HG02970 (cell line): ENCODE results near the gene ABHD1.

Experiments used
- ATAC-seq: cut with Tn5 transposase; IDR thresholded peaks from one replicate; pipeline ENCODE4 v1.9.1; 2021; ENCODE audit warnings: mild to moderate bottlenecking, moderate library complexity, moderate number of reproducible peaks; ENCODE audit not compliant: unreplicated experiment, low FRiP score

ABHD1 gene

DNA sequence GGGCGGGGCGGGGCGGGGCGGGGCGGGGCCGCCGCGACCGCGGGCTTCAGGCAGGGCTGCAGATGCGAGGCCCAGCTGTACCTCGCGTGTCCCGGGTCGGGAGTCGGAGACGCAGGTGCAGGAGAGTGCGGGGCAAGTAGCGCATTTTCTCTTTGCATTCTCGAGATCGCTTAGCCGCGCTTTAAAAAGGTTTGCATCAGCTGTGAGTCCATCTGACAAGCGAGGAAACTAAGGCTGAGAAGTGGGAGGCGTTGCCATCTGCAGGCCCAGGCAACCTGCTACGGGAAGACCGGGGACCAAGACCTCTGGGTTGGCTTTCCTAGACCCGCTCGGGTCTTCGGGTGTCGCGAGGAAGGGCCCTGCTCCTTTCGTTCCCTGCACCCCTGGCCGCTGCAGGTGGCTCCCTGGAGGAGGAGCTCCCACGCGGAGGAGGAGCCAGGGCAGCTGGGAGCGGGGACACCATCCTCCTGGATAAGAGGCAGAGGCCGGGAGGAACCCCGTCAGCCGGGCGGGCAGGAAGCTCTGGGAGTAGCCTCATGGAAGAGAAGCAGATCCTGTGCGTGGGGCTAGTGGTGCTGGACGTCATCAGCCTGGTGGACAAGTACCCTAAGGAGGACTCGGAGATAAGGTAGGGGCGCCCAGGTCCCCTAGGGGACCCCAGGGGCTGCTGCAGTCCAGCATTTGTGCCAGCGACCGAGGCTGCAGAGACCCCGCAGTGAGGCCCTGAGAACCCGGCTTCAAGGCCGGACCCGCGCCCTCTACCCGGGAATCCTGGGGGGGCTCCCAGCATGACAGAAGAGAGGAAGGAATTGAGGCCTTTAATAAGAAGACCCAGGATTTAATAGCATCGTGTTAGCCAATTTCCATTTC is 36.7 kb upstream of the ABHD1 start, which contains the start of gene KHK:
TSS of gene KHK (plus strand) at position 49 of the 870 bp plus-strand sequence. CDS start at position 537, 488 bp downstream.
- ATAC-seq = peak; percentile 3

DNA sequence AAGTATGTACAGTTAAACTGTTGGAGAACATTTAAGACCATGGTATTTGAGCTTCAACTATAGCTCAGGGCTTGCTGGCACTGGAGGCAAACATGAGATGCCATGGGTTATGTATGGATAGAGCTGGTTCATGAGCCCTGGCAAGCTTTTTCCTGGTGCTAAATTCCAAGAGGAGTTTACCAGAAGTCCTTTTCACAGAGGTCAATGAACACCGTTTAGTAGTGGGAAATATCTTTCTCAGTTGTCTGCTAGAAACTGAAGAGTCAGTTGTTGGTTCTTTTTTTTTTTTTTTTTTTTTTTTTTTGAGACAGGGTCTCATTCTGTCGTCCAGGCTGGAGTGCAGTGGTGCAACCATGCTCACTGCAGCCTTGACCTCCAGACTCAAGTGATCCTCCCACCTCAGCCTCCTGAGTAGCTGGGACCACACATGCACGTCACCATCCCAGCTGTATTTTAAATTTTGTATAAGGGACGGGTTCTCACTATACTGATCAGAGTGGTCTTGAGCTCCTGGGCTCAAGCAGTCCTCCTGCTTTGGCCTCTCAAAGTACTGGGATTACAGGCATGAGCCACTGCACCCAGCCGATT is 35.7 kb upstream of the ABHD1 start:
- no peak for ATAC-seq

GRCh38 chr2:27088634-27089033 is 35.0 kb upstream of the ABHD1 start:
- no peak for ATAC-seq

DNA sequence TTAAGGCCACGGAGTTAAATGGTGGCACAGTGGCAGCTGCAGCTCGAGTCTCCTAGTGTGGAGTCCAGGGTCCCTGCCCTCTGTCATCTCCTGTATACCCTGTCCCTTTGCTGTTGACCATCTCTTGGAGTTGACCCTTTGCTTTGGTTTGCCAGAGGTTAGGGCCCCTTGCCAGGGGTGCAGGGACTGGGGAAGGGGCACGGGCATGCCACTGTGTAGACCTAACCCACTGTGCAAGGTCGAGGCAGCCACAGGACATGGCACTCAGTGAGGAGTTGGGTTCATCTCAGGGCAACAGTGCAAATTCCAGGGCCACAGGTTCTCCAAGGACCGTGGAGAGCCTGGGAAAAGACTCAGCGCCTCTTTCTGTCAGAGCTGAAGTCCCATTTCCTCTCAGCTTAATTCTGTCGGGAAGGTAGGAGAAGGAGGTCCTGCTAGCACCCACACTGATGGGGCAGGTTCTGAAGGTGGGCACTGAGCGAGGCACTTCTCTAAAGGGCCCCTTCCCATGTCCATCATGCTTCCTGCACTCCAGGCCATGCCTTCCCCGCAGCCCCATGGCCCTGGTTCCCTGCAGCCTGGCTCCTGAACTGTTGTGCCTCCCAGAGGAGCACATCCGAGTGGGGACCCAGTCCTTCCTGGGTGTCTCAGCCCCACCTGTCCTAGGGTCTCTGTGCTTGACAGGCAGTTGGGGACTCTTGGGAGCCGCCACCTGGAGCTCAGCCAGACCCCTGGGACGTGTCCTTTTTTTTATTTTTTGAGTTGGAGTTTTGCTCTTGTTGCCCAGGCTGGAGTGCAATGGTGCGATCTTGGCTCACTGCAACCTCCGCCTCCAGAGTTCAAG is 34.3 kb upstream of the ABHD1 start:
- no peak for ATAC-seq

DNA sequence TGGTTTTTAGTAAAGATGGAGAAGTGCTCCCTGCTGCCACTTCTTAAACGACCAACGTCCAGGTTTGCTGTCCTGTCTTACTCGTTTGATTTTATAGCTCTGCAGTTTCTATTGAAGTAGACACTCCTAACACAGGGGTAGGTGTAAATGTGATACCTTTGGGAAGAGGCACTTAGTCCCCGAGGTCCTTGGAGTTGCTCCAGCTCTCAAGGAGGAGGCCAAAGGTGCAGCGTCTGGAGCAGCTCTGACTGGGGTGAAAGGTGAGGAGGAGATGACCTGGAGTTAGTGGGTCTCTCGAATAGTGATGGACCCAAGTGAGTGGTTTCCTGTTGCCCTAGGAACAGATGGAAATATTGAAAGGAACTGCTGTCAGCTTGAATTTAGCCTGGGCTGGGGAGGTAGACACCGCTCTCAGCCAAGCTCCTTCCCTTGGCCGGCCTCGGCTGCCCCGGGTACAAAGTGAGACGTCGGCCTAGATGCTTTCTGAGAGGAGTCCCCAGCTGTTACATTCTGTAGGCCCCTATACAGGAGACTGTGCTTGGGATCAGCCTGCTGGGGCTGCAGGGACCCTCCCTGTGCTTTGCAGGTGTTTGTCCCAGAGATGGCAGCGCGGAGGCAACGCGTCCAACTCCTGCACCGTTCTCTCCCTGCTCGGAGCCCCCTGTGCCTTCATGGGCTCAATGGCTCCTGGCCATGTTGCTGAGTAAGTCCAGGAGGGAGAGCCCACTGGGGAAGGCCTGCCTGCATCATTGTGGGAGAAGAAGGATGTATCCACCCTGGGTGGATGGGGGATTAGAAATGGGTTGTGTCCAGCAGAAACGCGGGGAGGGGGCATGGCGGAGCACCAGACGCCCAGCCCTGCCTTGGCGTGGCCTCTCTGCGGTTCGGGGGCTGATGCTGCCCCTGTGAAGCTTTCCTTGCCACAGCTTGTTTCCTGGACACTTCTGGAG is 31.6 kb upstream of the ABHD1 start:
- ATAC-seq = no peak

DNA sequence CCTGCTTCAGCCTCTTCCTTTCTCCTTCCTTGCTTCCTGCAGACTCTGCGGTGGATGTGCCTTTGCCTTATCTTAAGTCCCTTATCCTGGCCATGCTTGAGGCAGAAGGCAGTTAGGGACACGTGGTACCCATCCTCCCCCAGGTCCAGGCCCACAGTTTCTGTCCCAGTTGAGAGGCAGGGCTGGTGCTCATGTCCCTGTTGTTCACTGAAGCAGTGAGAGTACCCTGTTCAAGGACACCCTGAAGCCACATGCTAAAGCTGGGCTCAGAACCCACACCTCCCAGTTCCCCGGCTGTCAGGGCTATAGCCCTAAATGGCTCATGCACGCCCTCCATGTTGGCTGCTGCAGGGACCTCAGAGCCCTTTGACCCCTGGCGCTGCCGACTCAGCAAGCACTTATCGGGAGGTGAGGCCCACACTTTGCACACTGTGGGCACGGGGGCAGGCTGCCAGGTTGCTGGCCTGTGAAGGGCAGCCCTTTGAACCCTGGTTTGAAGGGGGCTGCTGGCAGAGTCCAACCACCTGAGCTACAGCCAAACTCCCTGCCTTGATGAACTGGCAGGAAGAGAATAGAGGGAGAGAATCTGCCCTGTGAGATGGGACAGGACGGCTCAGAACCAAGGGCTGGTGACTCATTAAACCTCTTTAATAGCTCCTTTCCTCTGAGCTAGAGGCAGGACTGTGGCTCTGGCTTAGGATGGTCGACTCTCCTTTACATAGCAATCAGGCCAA is 30.8 kb upstream of the ABHD1 start:
- ATAC-seq = no peak

GRCh38 chr2:27093430-27094352 is 29.9 kb upstream of the ABHD1 start:
- no peak for ATAC-seq

- no peak for ATAC-seq
These were observed 29.1 kb upstream of the ABHD1 start for GRCh38 chr2:27094353-27094984.

DNA sequence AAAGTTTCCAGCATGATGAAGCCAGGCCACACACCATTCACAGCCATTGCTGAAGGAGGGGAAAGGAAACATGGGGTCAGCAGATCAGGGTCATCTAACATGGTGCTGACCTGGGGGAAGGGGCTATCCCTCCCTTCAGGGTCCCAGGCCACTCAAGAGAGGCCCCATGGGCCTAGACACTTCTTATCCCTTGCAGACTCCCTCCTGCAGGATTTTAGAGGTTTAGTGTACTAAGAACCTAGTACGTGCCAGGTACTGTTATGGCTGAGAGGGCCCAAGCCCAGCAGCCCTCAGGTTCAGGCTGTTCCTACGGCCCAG is 28.2 kb upstream of the ABHD1 start:
- no peak for ATAC-seq

DNA sequence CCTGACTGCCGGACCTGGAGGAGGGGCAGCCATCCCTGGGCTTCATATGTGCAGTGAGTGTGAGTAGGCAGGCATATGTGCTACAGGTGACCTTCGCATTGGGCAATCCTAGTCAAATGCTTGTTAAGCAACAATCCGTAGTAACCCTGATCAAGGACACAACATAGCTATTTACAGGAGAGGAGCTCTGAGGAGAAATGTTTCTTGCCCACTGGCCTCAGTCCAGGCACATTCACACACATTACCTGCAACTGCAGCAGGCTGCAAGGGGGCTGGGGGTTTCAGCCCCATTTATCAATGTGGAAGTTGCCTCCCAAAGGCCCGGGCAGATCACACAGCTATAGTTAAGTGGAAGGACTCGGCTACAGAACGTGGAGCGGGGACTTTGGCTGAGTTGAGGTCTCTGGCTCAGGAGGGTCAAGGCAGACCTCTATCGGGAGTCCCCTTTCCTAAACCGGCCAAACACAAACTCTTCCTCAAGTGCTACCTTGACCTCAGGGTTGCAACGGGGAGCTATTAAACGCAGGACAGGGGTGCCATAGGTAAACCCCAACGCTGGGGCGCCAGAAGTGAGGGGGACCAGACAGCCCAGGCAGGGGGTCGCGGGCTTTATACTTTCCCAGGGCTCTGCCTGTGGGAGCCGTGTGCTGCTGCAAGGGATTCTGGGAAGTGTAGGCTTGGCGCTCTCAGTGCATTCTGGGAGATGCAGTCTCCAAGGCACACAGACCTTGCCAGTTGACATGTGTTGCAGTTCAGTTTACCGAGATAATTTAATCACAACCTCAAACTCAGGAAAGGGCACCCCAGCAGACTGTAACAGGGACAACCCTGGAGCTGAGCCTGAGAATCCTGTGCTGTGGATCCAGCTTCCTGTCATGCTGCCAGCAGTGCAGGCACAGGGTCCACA is 27.6 kb upstream of the ABHD1 start:
- ATAC-seq = no peak

- no peak for ATAC-seq
These were observed 26.8 kb upstream of the ABHD1 start for GRCh38 chr2:27096748-27097297.

GRCh38 chr2:27097341-27097740 is 26.3 kb upstream of the ABHD1 start:
- no peak for ATAC-seq

GRCh38 chr2:27099334-27099955 is 24.2 kb upstream of the ABHD1 start:
- ATAC-seq = no peak

- ATAC-seq = no peak
These were observed 23.6 kb upstream of the ABHD1 start for GRCh38 chr2:27100036-27100435.

GRCh38 chr2:27102329-27102728 is 21.3 kb upstream of the ABHD1 start:
- no peak for ATAC-seq

DNA sequence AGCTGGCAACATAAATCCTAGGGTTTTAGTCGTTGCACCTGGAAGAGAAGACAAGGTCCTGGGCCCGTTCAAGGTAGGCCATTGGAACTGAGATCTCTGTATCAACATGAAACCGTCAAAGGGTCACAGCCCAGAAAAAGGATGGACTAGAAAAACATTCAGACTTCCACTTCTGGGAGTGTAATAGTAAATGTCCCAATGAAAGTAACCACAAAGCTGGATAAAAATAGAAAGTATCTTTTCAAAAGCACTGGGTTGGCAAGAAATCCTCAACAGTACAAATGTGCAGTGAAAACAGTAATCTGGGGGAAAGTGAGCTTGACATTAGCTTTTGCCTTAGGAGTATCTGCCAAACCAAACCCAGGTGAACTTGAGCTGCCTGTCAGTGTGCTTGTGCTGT is 17.6 kb upstream of the ABHD1 start:
- no peak for ATAC-seq
